MM.1S (cell line): ENCODE measurements around the gene STEAP1.
"Not testable (repeated sequence)": the region's sequence is repeated elsewhere in the genome, so short reads cannot be mapped to it uniquely, and the experiment has no call there.

Experiments used
- DNase-seq: peaks from one replicate; pipeline ENCODE4 v3.0.0-alpha.2; 2015
- H2AFZ ChIP-seq: fragments of 300-600 bp; sonication (generic); 2 replicates; pipeline ENCODE4 v1.6.0; 2016; ENCODE audit warnings: antibody characterized with exemption, low read length
- H3F3A ChIP-seq: fragments of 300-600 bp; sonication (generic); 2 replicates; pipeline ENCODE4 v1.6.1; 2016; ENCODE audit warnings: mild to moderate bottlenecking, antibody characterized with exemption, low read length, moderate library complexity, mixed read lengths; ENCODE audit not compliant: insufficient read depth
- H3K27ac ChIP-seq: fragments of 300-600 bp; sonication (generic); 2 replicates; pipeline ENCODE4 v1.5.1; 2016; ENCODE audit warnings: mild to moderate bottlenecking, low read length
- H3K27me3 ChIP-seq: fragments of 300-600 bp; sonication (generic); replicated peaks from 2 replicates; pipeline ENCODE4 v1.6.0; 2016; ENCODE audit warnings: low read length; ENCODE audit not compliant: insufficient read depth
- H3K36me3 ChIP-seq: fragments of 300-600 bp; sonication (generic); replicated peaks from 2 replicates; pipeline ENCODE4 v1.6.1; 2016; ENCODE audit warnings: mild to moderate bottlenecking, low read length, mixed read lengths; ENCODE audit not compliant: insufficient read depth
- H3K4me1 ChIP-seq: fragments of 300-600 bp; sonication (generic); 2 replicates; pipeline ENCODE4 v1.6.1; 2016; ENCODE audit warnings: low read length, mixed read lengths
- H3K4me2 ChIP-seq: fragments of 300-600 bp; sonication (generic); 2 replicates; pipeline ENCODE4 v1.6.0; 2016; ENCODE audit warnings: low read depth, low read length
- H3K4me3 ChIP-seq: fragments of 300-600 bp; sonication (generic); 2 replicates; pipeline ENCODE4 v1.5.1; 2016; ENCODE audit warnings: low read length, mixed read lengths
- H3K79me2 ChIP-seq: fragments of 300-600 bp; sonication (generic); 2 replicates; pipeline ENCODE4 v1.6.1; 2016; ENCODE audit warnings: mixed run types, low read length, mixed read lengths
- H3K9ac ChIP-seq: fragments of 300-600 bp; sonication (generic); 2 replicates; pipeline ENCODE4 v1.6.1; 2016; ENCODE audit warnings: low read length, mixed read lengths
- H3K9me2 ChIP-seq: fragments of 300-600 bp; sonication (generic); replicated peaks from 2 replicates; pipeline ENCODE4 v1.6.1; 2016; ENCODE audit warnings: mild to moderate bottlenecking, low read length, mixed read lengths; ENCODE audit not compliant: insufficient read depth
- H3K9me3 ChIP-seq: fragments of 300-600 bp; sonication (generic); replicated peaks from 2 replicates; pipeline ENCODE4 v1.6.1; 2016; ENCODE audit warnings: mild to moderate bottlenecking, low read length, mixed read lengths; ENCODE audit not compliant: insufficient read depth
- H4K20me1 ChIP-seq: fragments of 300-600 bp; sonication (generic); 2 replicates; pipeline ENCODE4 v1.6.1; 2016; ENCODE audit warnings: mild to moderate bottlenecking, low read length, moderate library complexity, mixed read lengths; ENCODE audit not compliant: insufficient read depth
- CTCF ChIP-seq: fragments of 300-600 bp; sonication (generic); IDR thresholded peaks from 2 replicates; pipeline ENCODE4 v1.5.1; 2016; ENCODE audit warnings: antibody characterized with exemption, low read length, mixed read lengths
- EZH2 ChIP-seq: fragments of 300-600 bp; sonication (generic); optimal IDR thresholded peaks from 2 replicates; pipeline ENCODE3; 2017; ENCODE audit warnings: low read depth, mild to moderate bottlenecking, antibody characterized with exemption, low read length, mixed read lengths
- EZH2phosphoT487 ChIP-seq: fragments of 300-600 bp; sonication (generic); IDR thresholded peaks from 2 replicates; pipeline ENCODE4 v1.6.1; 2018; ENCODE audit warnings: antibody characterized with exemption, low read length

Gene STEAP1

GRCh38 chr7:90155206-90155605, 937 bp downstream of the STEAP1 start:
- no peaks in the 10 kb centered on the region for H3K36me3 ChIP-seq
- H3K9ac ChIP-seq, result no peak overlapping the region
- no peak overlapping the region for H3K4me3 ChIP-seq
- no peaks in the 10 kb centered on the region for H3K4me1 ChIP-seq
- H4K20me1 ChIP-seq, result no peaks in the 10 kb centered on the region
- TF ChIP-seq CTCF, result no peak
- TF ChIP-seq EZH2, result no peak
- no peak for TF ChIP-seq EZH2phosphoT487
- no peak overlapping the region for H3K4me2 ChIP-seq
- no peaks in the 10 kb centered on the region for H3K27me3 ChIP-seq
- H3K9me3 ChIP-seq, result no peaks in the 10 kb centered on the region
- DNase-seq, result no peak
- H3K79me2 ChIP-seq, result no peaks in the 10 kb centered on the region
- no peak overlapping the region for H3K27ac ChIP-seq
- H3F3A ChIP-seq, result no peaks in the 10 kb centered on the region
- H2AFZ ChIP-seq, result no peak overlapping the region
- no peaks in the 10 kb centered on the region for H3K9me2 ChIP-seq

GRCh38 chr7:90157331-90157730, 3.1 kb downstream of the STEAP1 start:
- not testable (repeated sequence) for H3K27ac ChIP-seq, H3K27me3 ChIP-seq, H3K9ac ChIP-seq, DNase-seq, H2AFZ ChIP-seq, H3K4me1 ChIP-seq, H4K20me1 ChIP-seq, H3K4me2 ChIP-seq, H3K36me3 ChIP-seq, H3F3A ChIP-seq, H3K9me3 ChIP-seq, H3K4me3 ChIP-seq, H3K79me2 ChIP-seq, H3K9me2 ChIP-seq

GRCh38 chr7:90157761-90158350, 3.6 kb downstream of the STEAP1 start:
- not testable (repeated sequence) for H3K36me3 ChIP-seq, H3K79me2 ChIP-seq, H2AFZ ChIP-seq, H3K9me3 ChIP-seq, H3K4me3 ChIP-seq, H3F3A ChIP-seq, H4K20me1 ChIP-seq, H3K9me2 ChIP-seq, H3K27ac ChIP-seq, H3K27me3 ChIP-seq, H3K4me1 ChIP-seq, DNase-seq, H3K9ac ChIP-seq, H3K4me2 ChIP-seq

GRCh38 chr7:90163534-90163933, 9.3 kb downstream of the STEAP1 start:
- H3K27me3 ChIP-seq, result no peaks in the 10 kb centered on the region
- no peaks in the 10 kb centered on the region for H3K36me3 ChIP-seq
- no peaks in the 10 kb centered on the region for H3K9me3 ChIP-seq
- no peaks in the 10 kb centered on the region for H3K9me2 ChIP-seq
- H3K4me2 ChIP-seq, result no peak overlapping the region
- TF ChIP-seq CTCF (no peak), EZH2phosphoT487 (no peak), EZH2 (no peak)
- no peak overlapping the region for H3K27ac ChIP-seq
- H2AFZ ChIP-seq, result no peak overlapping the region
- H3K4me3 ChIP-seq, result no peak overlapping the region
- H4K20me1 ChIP-seq, result no peaks in the 10 kb centered on the region
- no peak overlapping the region for H3K9ac ChIP-seq
- H3K4me1 ChIP-seq, result no peaks in the 10 kb centered on the region
- H3F3A ChIP-seq, result no peaks in the 10 kb centered on the region
- no peaks in the 10 kb centered on the region for H3K79me2 ChIP-seq
- no peak for DNase-seq
